ENCODE measurements around the gene TBX3.

TBX3 gene

GRCh38 chr12:114696443-114697242 lies 12.7 kb upstream of the TBX3 start:
- DNase-seq (ENCODE audit: low spot score), result no peak

GRCh38 chr12:114695305-114695592 lies 11.3 kb upstream of the TBX3 start:
- DNase-seq (ENCODE audit: low spot score), result no peak

GRCh38 chr12:114694436-114695304 lies 10.7 kb upstream of the TBX3 start:
- no peak for DNase-seq (ENCODE audit: low spot score)

GRCh38 chr12:114693532-114693931 lies 9.6 kb upstream of the TBX3 start:
- no peak for DNase-seq (ENCODE audit: low spot score)

GRCh38 chr12:114693059-114693531 lies 9.1 kb upstream of the TBX3 start:
- no peak for DNase-seq (ENCODE audit: low spot score)

GRCh38 chr12:114692186-114693058 lies 8.4 kb upstream of the TBX3 start:
- DNase-seq (ENCODE audit: low spot score), result peak; percentile 55

GRCh38 chr12:114691763-114692185 lies 7.8 kb upstream of the TBX3 start:
- no peak for DNase-seq (ENCODE audit: low spot score)

GRCh38 chr12:114691196-114691595 lies 7.2 kb upstream of the TBX3 start:
- no peak for DNase-seq (ENCODE audit: low spot score)

GRCh38 chr12:114690267-114691135 lies 6.5 kb upstream of the TBX3 start:
- no peak for DNase-seq (ENCODE audit: low spot score)

GRCh38 chr12:114689075-114689994 lies 5.4 kb upstream of the TBX3 start:
- no peak for DNase-seq (ENCODE audit: low spot score)

GRCh38 chr12:114688256-114688845 lies 4.4 kb upstream of the TBX3 start:
- no peak for DNase-seq (ENCODE audit: low spot score)

- no peak for DNase-seq (ENCODE audit: low spot score)
Measured at GRCh38 chr12:114687802-114688201, 3.8 kb upstream of the TBX3 start.

- DNase-seq (ENCODE audit: low spot score), result no peak
Measured at GRCh38 chr12:114686773-114687500, 3.0 kb upstream of the TBX3 start.

GRCh38 chr12:114686426-114686772 lies 2.4 kb upstream of the TBX3 start:
- no peak for DNase-seq (ENCODE audit: low spot score)

GRCh38 chr12:114685869-114686268 lies 1.9 kb upstream of the TBX3 start:
- no peak for DNase-seq (ENCODE audit: low spot score)

- DNase-seq (ENCODE audit: low spot score), result no peak
Measured at GRCh38 chr12:114685320-114685781, 1.4 kb upstream of the TBX3 start.

GRCh38 chr12:114684870-114685273 lies 897 bp upstream of the TBX3 start:
- DNase-seq (ENCODE audit: low spot score), result no peak

GRCh38 chr12:114683709-114684097 lies 272 bp downstream of the TBX3 start:
- no peak for DNase-seq (ENCODE audit: low spot score)

Data from AG08395 (cell line).